AG10803 (cell line): ENCODE measurements around the gene MAU2.

Source experiments
- DNase-seq: peaks from one replicate; pipeline ENCODE4 v3.0.0; 2010; ENCODE audit warnings: low read depth
- H3K4me3 ChIP-seq: 2 replicates; pipeline ENCODE4 v1.5.1; 2011; ENCODE audit warnings: mild to moderate bottlenecking, low read length, control low read depth
- CTCF ChIP-seq: conservative IDR thresholded peaks from 2 replicates; pipeline ENCODE4 v1.5.1; 2011; ENCODE audit warnings: mild to moderate bottlenecking, low read length, control low read depth, inconsistent platforms

Gene MAU2

GRCh38 chr19:19399733-19400433 lies 79.3 kb downstream of the MAU2 start:
- no peak overlapping the region for H3K4me3 ChIP-seq
- no peak; the same call in 1 of the 2 replicates for TF ChIP-seq CTCF
- peak; percentile 55 for DNase-seq

- no peak for TF ChIP-seq CTCF
- no peak overlapping the region for H3K4me3 ChIP-seq
- peak; percentile 72 for DNase-seq
Observed at GRCh38 chr19:19402656-19403372, 82.2 kb downstream of the MAU2 start.

GRCh38 chr19:19403373-19403901 lies 82.8 kb downstream of the MAU2 start:
- no peak overlapping the region for H3K4me3 ChIP-seq
- DNase-seq = peak; percentile 59
- TF ChIP-seq CTCF = no peak

GRCh38 chr19:19404879-19405860 lies 84.5 kb downstream of the MAU2 start, which contains the start of gene GATAD2A:
GATAD2A (plus strand) TSS chr19:19405675; CDS start chr19:19465346, 59,671 bp downstream.
- peak within 1 kb of the TSS; percentile 78 for H3K4me3 ChIP-seq
- peak; percentile 94 for DNase-seq
- peak; percentile 32 for TF ChIP-seq CTCF

GRCh38 chr19:19405971-19406877 lies 85.6 kb downstream of the MAU2 start:
- TF ChIP-seq CTCF = no peak
- peak; percentile 58 for DNase-seq
- peak overlapping the region; percentile 78 for H3K4me3 ChIP-seq
